Fibroblast of lung (primary cell): ENCODE results near the gene MAML3. TPM values are rescaled to one million over a fixed set of nuclear protein-coding genes. Genes with fewer than 3 reads are reported as not detected.
A peak's percentile ranks its signal among the peaks of the same experiment; 100 is the strongest.

Experiments
- DNase-seq, 2 donors: peaks; one replicate each; pipeline versions ENCODE4 v3.0.0 to v3.0.0-alpha.2; 2010; ENCODE audit warnings: low read depth in 2 of 2
- H2AFZ ChIP-seq: 2 replicates; pipeline ENCODE4 v1.5.1; 2012; ENCODE audit warnings: low read length, control low read depth, inconsistent platforms
- H3K27ac ChIP-seq: 2 replicates; pipeline ENCODE4 v1.5.1; 2011; ENCODE audit warnings: low read length, control low read depth; ENCODE audit not compliant: insufficient read depth
- H3K27me3 ChIP-seq: 2 replicates; pipeline ENCODE4 v1.5.1; 2011; ENCODE audit warnings: mild to moderate bottlenecking, low read length; ENCODE audit not compliant: control insufficient read depth, insufficient read depth
- H3K36me3 ChIP-seq: 2 replicates; pipeline ENCODE4 v1.5.1; 2011; ENCODE audit warnings: low read length; ENCODE audit not compliant: control insufficient read depth, insufficient read depth
- H3K4me1 ChIP-seq: 2 replicates; pipeline ENCODE4 v1.5.1; 2011; ENCODE audit warnings: low read length; ENCODE audit not compliant: control insufficient read depth, insufficient read depth; ENCODE audit errors: extremely low read depth
- H3K4me2 ChIP-seq: 2 replicates; pipeline ENCODE4 v1.5.1; 2011; ENCODE audit warnings: low read length, control low read depth; ENCODE audit not compliant: insufficient read depth; ENCODE audit errors: extremely low read depth
- H3K4me3 ChIP-seq, 4 experiments: fragments of 200-600 bp in 1 of 4; sonication (generic) in 1 of 4; replicated peaks in 1 of 4; 2 replicates each; pipeline ENCODE4 v1.5.1; 2011 to 2016; ENCODE audit warnings: low read length in 4 of 4, low read depth in 3 of 4, mild to moderate bottlenecking in 3 of 4, control low read depth in 2 of 4, inconsistent platforms in 1 of 4, mixed read lengths in 1 of 4; ENCODE audit not compliant: insufficient read depth in 1 of 4; ENCODE audit errors: control extremely low read depth in 1 of 4
- H3K79me2 ChIP-seq: 2 replicates; pipeline ENCODE4 v1.5.1; 2012; ENCODE audit warnings: mild to moderate bottlenecking, low read length, inconsistent platforms; ENCODE audit not compliant: control insufficient read depth, insufficient read depth
- H3K9ac ChIP-seq: 2 replicates; pipeline ENCODE4 v1.5.1; 2011; ENCODE audit warnings: mild to moderate bottlenecking, low read length, control low read depth; ENCODE audit not compliant: insufficient read depth
- H3K9me3 ChIP-seq: 2 replicates; pipeline ENCODE4 v1.5.1; 2012; ENCODE audit warnings: low read depth, low read length; ENCODE audit not compliant: control insufficient read depth, insufficient read depth
- H4K20me1 ChIP-seq: 2 replicates; pipeline ENCODE4 v1.5.1; 2011; ENCODE audit warnings: low read length; ENCODE audit not compliant: control insufficient read depth, insufficient read depth; ENCODE audit errors: extremely low read depth
- CTCF ChIP-seq, 2 donors: IDR thresholded peaks in 1 of 2; conservative IDR thresholded peaks in 1 of 2; 1 replicate in 1 of 2; 2 replicates in 1 of 2; pipeline ENCODE4 v1.5.1; 2011 to 2012; ENCODE audit warnings: low read length in 2 of 2, control low read depth in 1 of 2, inconsistent platforms in 1 of 2, low read depth in 1 of 2, mild to moderate bottlenecking in 1 of 2
- EZH2 ChIP-seq: IDR thresholded peaks from 2 replicates; pipeline ENCODE4 v1.5.1; 2012; ENCODE audit warnings: low read length, control low read depth, mild to moderate bottlenecking; ENCODE audit errors: missing control alignments
- polyA plus RNA-seq, 2 donors: library from polyadenylated mRNA; depleted of rRNA in 1 of 2; stranded (reverse) in 1 of 2; unstranded in 1 of 2; fragments of >200 nt; gene quantifications; 2 replicates each; pipeline ENCODE4 v1.2.1, GENCODE V29; 2011 to 2012; ENCODE audit warnings: missing spikeins in 1 of 2
- total RNA-seq: library from RNA; depleted of rRNA; stranded (reverse); fragments of >200 nt; gene quantifications from 2 replicates; pipeline ENCODE4 v1.2.1, GENCODE V29; 2014

MAML3 gene
- total and polyA plus RNA-seq, 2 donors (not counting 1 experiment from before 2014, with no cell fraction given), result 2.0 to 2.8 TPM

- no peaks in the 10 kb centered on the region for H3K9me3 ChIP-seq
- no peak overlapping the region for H3K4me3 ChIP-seq
- H3K27me3 ChIP-seq, result no peaks in the 10 kb centered on the region
- H3K79me2 ChIP-seq, result no peaks in the 10 kb centered on the region
- no peak overlapping the region for H3K9ac ChIP-seq
- H3K4me2 ChIP-seq, result peak overlapping the region; percentile 60
- H3K4me1 ChIP-seq, result peaks cover 11% of the 10 kb centered on the region
- no peaks in the 10 kb centered on the region for H4K20me1 ChIP-seq
- H3K27ac ChIP-seq, result no peak overlapping the region
- H3K36me3 ChIP-seq, result no peaks in the 10 kb centered on the region
- no peak for DNase-seq
- TF ChIP-seq EZH2 (no peak), CTCF (conservative IDR thresholded peaks at IDR 0.05 in 1 of 2, IDR thresholded peaks at IDR 0.05 in 1 of 2; ENCODE audit: low read depth in 1 of 2, low read length in 2 of 2) (no peak)
- no peak overlapping the region for H2AFZ ChIP-seq
Observed at GRCh38 chr4:140070366-140070765, 83.6 kb downstream of the MAML3 start.

GRCh38 chr4:140069066-140069465, 84.9 kb downstream of the MAML3 start:
- H3K27me3 ChIP-seq, result no peaks in the 10 kb centered on the region
- H2AFZ ChIP-seq, result no peak overlapping the region
- no peak overlapping the region for H3K9ac ChIP-seq
- no peaks in the 10 kb centered on the region for H3K36me3 ChIP-seq
- TF ChIP-seq CTCF (conservative IDR thresholded peaks at IDR 0.05 in 1 of 2, IDR thresholded peaks at IDR 0.05 in 1 of 2; ENCODE audit: low read depth in 1 of 2, low read length in 2 of 2) (no peak), EZH2 (no peak)
- no peaks in the 10 kb centered on the region for H3K9me3 ChIP-seq
- no peaks in the 10 kb centered on the region for H4K20me1 ChIP-seq
- H3K4me3 ChIP-seq, result no peak overlapping the region
- H3K4me2 ChIP-seq, result no peak overlapping the region
- no peak overlapping the region for H3K27ac ChIP-seq
- no peaks in the 10 kb centered on the region for H3K79me2 ChIP-seq
- peaks cover 11% of the 10 kb centered on the region for H3K4me1 ChIP-seq
- DNase-seq, result peak; percentile 60 to 68

- no peaks in the 10 kb centered on the region for H3K79me2 ChIP-seq
- peaks cover 11% of the 10 kb centered on the region for H3K4me1 ChIP-seq
- H3K9ac ChIP-seq, result no peak overlapping the region
- H3K4me3 ChIP-seq, result no peak overlapping the region
- H4K20me1 ChIP-seq, result no peaks in the 10 kb centered on the region
- no peak overlapping the region for H3K4me2 ChIP-seq
- TF ChIP-seq CTCF (conservative IDR thresholded peaks at IDR 0.05 in 1 of 2, IDR thresholded peaks at IDR 0.05 in 1 of 2; ENCODE audit: low read depth in 1 of 2, low read length in 2 of 2), result no peak
- no peak for DNase-seq
- H3K27me3 ChIP-seq, result no peaks in the 10 kb centered on the region
- no peak overlapping the region for H2AFZ ChIP-seq
- no peaks in the 10 kb centered on the region for H3K36me3 ChIP-seq
- no peaks in the 10 kb centered on the region for H3K9me3 ChIP-seq
- H3K27ac ChIP-seq, result no peak overlapping the region
Observed at GRCh38 chr4:140068271-140068670, 85.7 kb downstream of the MAML3 start.
